Endodermal cell (in vitro differentiated cells): ENCODE results near the gene GALNT17. TPM values are rescaled to one million over a fixed set of nuclear protein-coding genes. Genes with fewer than 3 reads are reported as not detected.

Source experiments
- DNase-seq: peaks from one replicate; pipeline ENCODE4 v3.0.0-alpha.2; 2017
- H3K27ac ChIP-seq: 2 replicates; pipeline ENCODE4 v1.5.1; 2013; ENCODE audit warnings: mild to moderate bottlenecking, low read depth, low read length, moderate library complexity
- H3K27me3 ChIP-seq: 2 replicates; pipeline ENCODE4 v1.6.1; 2013; ENCODE audit warnings: mild to moderate bottlenecking, low read length, moderate library complexity; ENCODE audit not compliant: insufficient read depth, control insufficient read depth, poor library complexity, severe bottlenecking
- H3K36me3 ChIP-seq: 2 replicates; pipeline ENCODE4 v1.7.0; 2013; ENCODE audit warnings: mild to moderate bottlenecking, low read length, moderate library complexity; ENCODE audit not compliant: control insufficient read depth, insufficient read depth
- H3K4me1 ChIP-seq: one replicate; pipeline ENCODE4 v1.7.0; 2013; ENCODE audit warnings: low read length; ENCODE audit not compliant: control insufficient read depth, insufficient read depth
- H3K4me3 ChIP-seq: 2 replicates; pipeline ENCODE4 v1.5.1; 2013; ENCODE audit warnings: mild to moderate bottlenecking, low read length, moderate library complexity
- H3K9ac ChIP-seq: 2 replicates; pipeline ENCODE4 v1.6.1; 2013; ENCODE audit warnings: mild to moderate bottlenecking, low read length, moderate library complexity; ENCODE audit not compliant: poor library complexity, severe bottlenecking; ENCODE audit errors: extremely low read depth
- H3K9me3 ChIP-seq: 2 replicates; pipeline ENCODE4 v1.6.1; 2013; ENCODE audit warnings: mild to moderate bottlenecking, low read length, moderate library complexity; ENCODE audit not compliant: control insufficient read depth
- H3K27ac Mint-ChIP-seq: 2 replicates; pipeline ENCODE4 v1.8.0; 2020; ENCODE audit warnings: mixed read lengths
- H3K27me3 Mint-ChIP-seq: 2 replicates; pipeline ENCODE4 v1.8.0; 2021; ENCODE audit warnings: mild to moderate bottlenecking, mixed read lengths; ENCODE audit not compliant: insufficient read depth
- H3K36me3 Mint-ChIP-seq: 2 replicates; pipeline ENCODE4 v1.8.0; 2020; ENCODE audit warnings: low read depth, mixed read lengths
- H3K4me1 Mint-ChIP-seq: 2 replicates; pipeline ENCODE4 v1.8.0; 2020; ENCODE audit warnings: mixed read lengths
- H3K4me3 Mint-ChIP-seq: 2 replicates; pipeline ENCODE4 v1.8.0; 2020; ENCODE audit warnings: mild to moderate bottlenecking, moderate library complexity, mixed read lengths
- H3K9me3 Mint-ChIP-seq: 2 replicates; pipeline ENCODE4 v1.8.0; 2020; ENCODE audit warnings: mild to moderate bottlenecking, mixed read lengths
- WGBS, 2 experiments: methylation state at CpG; one replicate each; pipeline versions ENCODE4 v1.1.5 to v1.1.7; 2013; ENCODE audit warnings: missing lambda C conversion rate in 2 of 2, mixed read lengths in 1 of 2; ENCODE audit not compliant: insufficient coverage in 1 of 2, insufficient read length in 1 of 2; 5-methylcytosine and 5-hydroxymethylcytosine counted together
- total RNA-seq, 2 donors: library from RNA; stranded (reverse); fragmentation: NEBNext Ultra II Directional in 1 of 2; extraction: Animal tissue kit (Norgen Biotek cat#: 25700) in 1 of 2; gene quantifications; 2 replicates in 1 of 2; 3 replicates in 1 of 2; pipeline ENCODE4 v1.2.1, GENCODE V29; 2021
- TF ChIP-seq, protein P1 (sequence below): fragments of 200-600 bp; sonication (generic); conservative IDR thresholded peaks from 2 replicates; pipeline ENCODE4 v1.5.0; 2021; ENCODE audit warnings: antibody characterized with exemption, mild to moderate bottlenecking

Gene GALNT17
- total RNA-seq, 2 donors from 2014 or later, result 60.4 to 61.3 TPM

DNA sequence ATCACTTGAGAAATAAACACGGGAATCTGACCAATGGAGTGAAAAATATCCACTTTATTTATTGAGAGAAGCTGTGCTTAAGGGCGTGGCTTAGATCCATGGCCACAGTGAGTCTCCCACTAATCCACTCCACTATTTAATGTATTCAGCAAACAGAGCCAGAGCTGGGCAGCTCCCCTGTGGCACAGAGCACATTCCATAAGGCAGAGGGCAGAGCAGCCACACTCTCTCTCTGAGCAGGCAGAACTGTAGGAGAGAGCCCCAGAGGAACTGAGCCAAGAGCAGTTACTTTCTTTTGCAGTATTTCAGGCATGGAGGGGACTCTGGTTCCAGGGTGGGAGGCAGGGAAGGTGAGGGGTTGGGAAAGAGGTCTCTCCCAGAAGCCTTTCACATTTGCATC lies 106.0 kb downstream of the GALNT17 start:
- Mint-ChIP-seq H3K9me3 (peaks cover 5% of the 10 kb centered on the region), H3K36me3 (peaks cover 25% of the 10 kb centered on the region), H3K4me1 (peaks cover 31% of the 10 kb centered on the region), H3K27ac (peak overlapping the region; percentile 72), H3K4me3 (no peak overlapping the region), H3K27me3 (no peaks in the 10 kb centered on the region)
- peak; percentile 75 for DNase-seq
- peaks cover 14% of the 10 kb centered on the region for H3K36me3 ChIP-seq
- TF ChIP-seq, protein P1, sequence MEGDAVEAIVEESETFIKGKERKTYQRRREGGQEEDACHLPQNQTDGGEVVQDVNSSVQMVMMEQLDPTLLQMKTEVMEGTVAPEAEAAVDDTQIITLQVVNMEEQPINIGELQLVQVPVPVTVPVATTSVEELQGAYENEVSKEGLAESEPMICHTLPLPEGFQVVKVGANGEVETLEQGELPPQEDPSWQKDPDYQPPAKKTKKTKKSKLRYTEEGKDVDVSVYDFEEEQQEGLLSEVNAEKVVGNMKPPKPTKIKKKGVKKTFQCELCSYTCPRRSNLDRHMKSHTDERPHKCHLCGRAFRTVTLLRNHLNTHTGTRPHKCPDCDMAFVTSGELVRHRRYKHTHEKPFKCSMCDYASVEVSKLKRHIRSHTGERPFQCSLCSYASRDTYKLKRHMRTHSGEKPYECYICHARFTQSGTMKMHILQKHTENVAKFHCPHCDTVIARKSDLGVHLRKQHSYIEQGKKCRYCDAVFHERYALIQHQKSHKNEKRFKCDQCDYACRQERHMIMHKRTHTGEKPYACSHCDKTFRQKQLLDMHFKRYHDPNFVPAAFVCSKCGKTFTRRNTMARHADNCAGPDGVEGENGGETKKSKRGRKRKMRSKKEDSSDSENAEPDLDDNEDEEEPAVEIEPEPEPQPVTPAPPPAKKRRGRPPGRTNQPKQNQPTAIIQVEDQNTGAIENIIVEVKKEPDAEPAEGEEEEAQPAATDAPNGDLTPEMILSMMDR, result peak; percentile 58
- peaks cover 8% of the 10 kb centered on the region for H3K4me1 ChIP-seq
- H3K9ac ChIP-seq, result no peak overlapping the region
- no peaks in the 10 kb centered on the region for H3K9me3 ChIP-seq
- no peak overlapping the region for H3K27ac ChIP-seq
- no peak overlapping the region for H3K4me3 ChIP-seq
- H3K27me3 ChIP-seq, result no peaks in the 10 kb centered on the region
- WGBS, 2 experiments, result 89 to 90% methylated on average over 2 of the region's 2 CpGs

GRCh38 chr7:71238581-71239295 lies 106.8 kb downstream of the GALNT17 start:
- no peak overlapping the region for H3K9ac ChIP-seq
- no peak overlapping the region for H3K27ac ChIP-seq
- peaks cover 14% of the 10 kb centered on the region for H3K36me3 ChIP-seq
- Mint-ChIP-seq H3K36me3 (peaks cover 23% of the 10 kb centered on the region), H3K4me3 (no peak overlapping the region), H3K27ac (peak overlapping the region; percentile 90), H3K4me1 (peaks cover 30% of the 10 kb centered on the region), H3K9me3 (peaks cover 8% of the 10 kb centered on the region), H3K27me3 (no peaks in the 10 kb centered on the region)
- 79 to 88% methylated on average over 4 to 7 of the region's 7 CpGs for WGBS, 2 experiments
- H3K27me3 ChIP-seq, result no peaks in the 10 kb centered on the region
- peaks cover 8% of the 10 kb centered on the region for H3K4me1 ChIP-seq
- TF ChIP-seq, protein P1, result no peak
- no peak overlapping the region for H3K4me3 ChIP-seq
- peak; percentile 53 for DNase-seq
- no peaks in the 10 kb centered on the region for H3K9me3 ChIP-seq

DNA sequence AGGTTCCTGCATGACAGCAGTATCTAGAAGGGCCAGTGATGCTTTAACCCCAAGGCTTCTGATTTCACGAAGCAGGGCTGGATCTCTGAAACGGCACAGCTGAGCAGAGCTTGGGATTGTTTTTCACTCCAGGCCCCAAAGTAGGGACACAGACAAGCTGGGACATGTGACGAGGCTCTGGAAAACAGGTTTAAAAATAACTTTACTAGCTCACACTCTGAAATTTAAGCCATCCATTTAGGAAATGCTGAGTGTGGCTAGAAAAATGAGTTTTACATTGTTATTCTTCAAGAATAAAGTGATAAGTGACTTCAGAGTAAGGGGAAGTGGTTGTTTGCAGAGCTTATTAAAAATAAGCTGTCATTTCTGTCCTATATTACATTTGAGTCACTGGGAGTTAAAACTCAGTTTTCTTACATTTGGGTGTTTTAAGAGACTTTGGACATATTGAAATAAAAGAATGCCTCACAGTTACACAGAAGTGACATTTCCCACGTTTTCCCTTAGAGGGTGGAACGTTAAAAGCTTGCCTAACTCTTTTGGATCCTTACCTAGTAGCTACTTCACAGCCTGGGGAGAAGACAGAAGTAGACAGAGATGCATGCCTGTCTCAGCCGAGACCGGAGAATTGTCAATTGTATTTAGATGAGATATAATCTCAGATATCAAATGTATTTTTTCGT lies 107.8 kb downstream of the GALNT17 start:
- Mint-ChIP-seq H3K4me3 (no peak overlapping the region), H3K27me3 (no peaks in the 10 kb centered on the region), H3K36me3 (peaks cover 23% of the 10 kb centered on the region), H3K9me3 (peaks cover 8% of the 10 kb centered on the region), H3K27ac (no peak overlapping the region), H3K4me1 (peaks cover 38% of the 10 kb centered on the region)
- TF ChIP-seq, protein P1, result no peak
- WGBS, 2 experiments, result 91 to 92% methylated on average over 6 to 8 of the region's 8 CpGs
- no peak overlapping the region for H3K4me3 ChIP-seq
- no peaks in the 10 kb centered on the region for H3K27me3 ChIP-seq
- H3K9ac ChIP-seq, result no peak overlapping the region
- H3K4me1 ChIP-seq, result peaks cover 10% of the 10 kb centered on the region
- H3K36me3 ChIP-seq, result peaks cover 17% of the 10 kb centered on the region
- no peak for DNase-seq
- no peaks in the 10 kb centered on the region for H3K9me3 ChIP-seq
- H3K27ac ChIP-seq, result no peak overlapping the region
